NT2/D1 (cell line): Measurements from ENCODE around the gene ZCWPW1.

ENCODE experiments used
- SUZ12 ChIP-seq: IDR thresholded peaks from 2 replicates; pipeline ENCODE4 v1.6.1; 2011; ENCODE audit not compliant: insufficient read length, insufficient read depth; ENCODE audit errors: extremely low read depth
- YY1 ChIP-seq: IDR thresholded peaks from 2 replicates; pipeline ENCODE4 v1.6.1; 2011; ENCODE audit not compliant: insufficient read length, insufficient read depth
- ZNF274 ChIP-seq: IDR thresholded peaks from 2 replicates; pipeline ENCODE4 v1.6.1; 2011; ENCODE audit warnings: mild to moderate bottlenecking, low read depth, low read length

- TF ChIP-seq ZNF274 (no peak), SUZ12 (no peak), YY1 (no peak)
Measured at GRCh38 chr7:100427762-100428198, 723 bp downstream of the ZCWPW1 start.
